H1 (cell line): ENCODE data around the gene EPHB6. TPM values are rescaled to one million over a fixed set of nuclear protein-coding genes. Genes with fewer than 3 reads are reported as not detected.

Source experiments
- CHD1 ChIP-seq: IDR thresholded peaks from 2 replicates; pipeline ENCODE4 v1.6.1; 2012; ENCODE audit warnings: low read depth, low read length, improper control_type of control experiment
- EP300 ChIP-seq, 2 experiments: IDR thresholded peaks; 1 replicate in 1 of 2; 2 replicates in 1 of 2; pipeline ENCODE4 v1.6.1; 2011 to 2012; ENCODE audit warnings: low read depth in 2 of 2, low read length in 2 of 2, mild to moderate bottlenecking in 2 of 2, borderline replicate concordance in 1 of 2, inconsistent platforms in 1 of 2, moderate library complexity in 1 of 2
- polyA plus RNA-seq, 7 experiments: library from polyadenylated mRNA; depleted of rRNA in 3 of 7; stranded (reverse) in 5 of 7; unstranded in 2 of 7; fragments of >200 nt in 5 of 7; fragments of 200-250 nt in 2 of 7; gene quantifications; 1 replicate in 5 of 7; 2 replicates in 1 of 7; 4 replicates in 1 of 7; pipeline versions ENCODE4 v1.2.1 to v1.2.3, GENCODE V29; 2011 to 2013; ENCODE audit warnings: missing spikeins in 2 of 7, mixed read lengths in 2 of 7
- total RNA-seq: library from RNA; stranded (reverse); fragmentation: NEBNext Ultra II Directional; extraction: Animal tissue kit (Norgen Biotek cat#: 25700); gene quantifications from 2 replicates; pipeline ENCODE4 v1.2.1, GENCODE V29; 2021

The EPHB6 gene
- total and polyA plus RNA-seq, 2 of the 8 experiments (the other 6 are each of a cell fraction or from before 2014, with no cell fraction given): 19.7 TPM

- TF ChIP-seq EP300 (IDR thresholded peaks at IDR 0.05; ENCODE audit: borderline replicate concordance in 1 of 2, low read depth in 2 of 2, low read length in 2 of 2): no peak
- no peak for TF ChIP-seq CHD1
- TF ChIP-seq, all 59 proteins: peak for 0
Observed at GRCh38 chr7:142867097-142867378, 12.2 kb downstream of the EPHB6 start (continued).
